A673 (cell line): ENCODE data around the gene CHRND.

Experiments used
- CTCF ChIP-seq: fragments of 300-800, 200-600 bp; sonication (generic); conservative IDR thresholded peaks from 2 replicates; pipeline ENCODE4 v1.5.1; 2017; ENCODE audit warnings: low read depth, mild to moderate bottlenecking, antibody characterized with exemption, low read length, moderate library complexity, mixed read lengths
- EZH2 ChIP-seq: fragments of 200-600 bp; sonication (generic); IDR thresholded peaks from 2 replicates; pipeline ENCODE4 v1.6.1; 2017; ENCODE audit warnings: borderline replicate concordance, low read depth, mild to moderate bottlenecking, mixed read lengths, antibody characterized with exemption, low read length; ENCODE audit not compliant: poor library complexity, severe bottlenecking

- TF ChIP-seq CTCF (peak; percentile 46), EZH2 (no peak)
Observed at GRCh38 chr2:232550354-232551249, 24.6 kb downstream of the CHRND start, which contains the start of the genes EIF4E2 and TIGD1.
